ENCODE measurements around the gene CDK6. TPM values are rescaled to one million over a fixed set of nuclear protein-coding genes. Genes with fewer than 3 reads are reported as not detected.
"Not testable (repeated sequence)": the region's sequence is repeated elsewhere in the genome, so short reads cannot be mapped to it uniquely, and the experiment has no call there.

CDK6 gene
- total RNA-seq, 1 experiment from 2014 or later = 25.2 TPM

DNA sequence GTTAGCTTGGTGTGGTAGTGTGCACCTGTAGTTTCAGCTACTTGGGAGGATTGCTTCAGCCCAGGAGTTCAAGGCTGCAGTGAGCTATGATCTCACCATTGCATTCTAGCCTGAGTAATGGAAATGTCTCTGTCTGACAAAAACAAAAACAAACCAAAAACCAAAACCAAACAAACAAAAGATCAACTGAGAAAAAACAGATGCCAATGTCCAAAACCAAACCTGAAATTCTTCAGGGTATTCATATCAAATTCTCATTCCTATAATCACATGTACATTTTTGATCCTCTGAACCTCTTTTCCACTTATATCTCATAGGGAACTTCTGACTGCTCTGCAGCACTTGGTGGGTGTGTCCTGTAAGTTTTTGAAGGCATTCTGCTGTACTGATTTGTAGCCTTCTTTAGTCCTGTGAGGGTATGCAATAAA, 87.0 kb downstream of the CDK6 start:
- in situ Hi-C loops (cut with HindIII; ENCODE audit: low sequenced_read_pairs) = no loop called here

DNA sequence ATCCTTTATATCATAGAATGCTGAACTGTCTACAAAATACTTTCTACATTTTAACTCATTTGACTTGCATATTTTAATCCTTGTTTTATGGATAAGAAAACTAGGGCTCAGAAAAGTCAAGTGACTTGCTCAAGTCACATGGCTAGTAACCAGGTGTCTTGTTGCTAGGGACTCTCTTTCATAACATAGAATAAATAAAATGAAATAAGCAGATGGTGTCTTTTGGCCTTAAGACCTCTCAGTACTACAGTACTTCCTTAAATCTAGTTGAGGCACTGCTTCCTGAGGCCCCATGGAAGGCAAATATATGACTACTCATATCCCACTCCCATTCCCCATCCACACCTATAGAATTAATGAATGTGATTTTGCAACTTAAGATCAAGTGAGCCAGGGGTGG, 87.9 kb downstream of the CDK6 start:
- in situ Hi-C loops (cut with HindIII; ENCODE audit: low sequenced_read_pairs) = no loop called here
- DNase-seq (ENCODE audit: low spot score) = no peak

More for the DNA sequence above, 87.0 kb downstream of the CDK6 start:
- no peak for DNase-seq (ENCODE audit: low spot score)

DNA sequence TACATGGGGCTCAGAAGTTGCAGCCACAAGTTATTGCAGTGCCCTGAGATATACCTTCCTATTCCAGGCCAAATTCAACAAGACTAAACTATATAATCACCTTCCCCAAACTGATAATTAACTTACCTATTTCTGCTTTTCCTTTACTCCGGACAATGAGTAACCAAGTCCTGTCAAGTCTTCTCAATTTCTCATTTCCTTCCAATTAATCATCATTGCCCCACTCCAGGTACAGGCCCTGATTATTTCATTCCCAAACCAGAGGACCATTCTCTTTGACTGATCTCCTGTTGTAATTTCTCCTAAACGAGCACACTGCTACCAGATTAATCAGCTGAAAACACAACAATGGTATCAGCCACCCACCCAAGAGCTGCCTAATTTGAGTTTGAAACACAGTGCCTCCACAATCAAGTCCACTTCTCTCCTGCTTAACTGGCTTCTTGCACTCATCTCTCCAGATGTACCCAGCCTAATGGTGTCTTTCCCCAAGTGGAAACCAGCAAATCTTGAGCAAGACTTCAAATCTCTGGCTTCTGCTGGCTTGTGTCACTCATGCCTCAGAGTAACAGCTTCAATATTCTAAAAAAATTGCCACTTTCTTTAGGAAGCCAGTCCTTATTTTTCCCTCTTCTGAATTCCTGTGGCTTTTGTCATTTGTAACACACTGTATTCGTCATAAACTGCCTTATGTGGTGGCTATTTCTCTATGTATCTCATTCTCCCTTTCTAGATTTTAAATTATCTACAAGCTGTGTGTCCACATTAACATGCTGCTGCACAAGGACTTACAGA, 89.1 kb downstream of the CDK6 start:
- in situ Hi-C loops (cut with HindIII; ENCODE audit: low sequenced_read_pairs) = no loop called here
- DNase-seq (ENCODE audit: low spot score) = no peak

DNA sequence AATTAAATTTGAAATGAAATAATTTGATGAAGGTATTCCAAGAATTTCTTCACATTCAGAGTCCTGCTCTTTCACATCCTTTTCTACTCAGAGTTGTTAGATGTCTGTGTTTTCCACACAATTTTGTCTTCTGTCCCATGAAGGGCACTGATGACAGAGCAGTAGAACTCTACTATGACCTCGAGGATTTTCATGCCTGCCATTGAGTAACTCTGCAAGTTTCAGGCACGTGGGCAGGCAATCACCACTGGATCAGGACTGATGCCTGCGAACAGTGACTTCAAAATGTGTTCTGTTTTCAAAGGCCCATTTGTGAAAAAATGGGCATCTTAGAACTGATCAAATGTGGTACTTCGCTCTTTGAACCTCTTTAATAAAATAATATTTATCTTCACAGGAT, 91.1 kb downstream of the CDK6 start:
- DNase-seq (ENCODE audit: low spot score) = no peak
- in situ Hi-C loops (cut with HindIII; ENCODE audit: low sequenced_read_pairs) = no loop called here

DNA sequence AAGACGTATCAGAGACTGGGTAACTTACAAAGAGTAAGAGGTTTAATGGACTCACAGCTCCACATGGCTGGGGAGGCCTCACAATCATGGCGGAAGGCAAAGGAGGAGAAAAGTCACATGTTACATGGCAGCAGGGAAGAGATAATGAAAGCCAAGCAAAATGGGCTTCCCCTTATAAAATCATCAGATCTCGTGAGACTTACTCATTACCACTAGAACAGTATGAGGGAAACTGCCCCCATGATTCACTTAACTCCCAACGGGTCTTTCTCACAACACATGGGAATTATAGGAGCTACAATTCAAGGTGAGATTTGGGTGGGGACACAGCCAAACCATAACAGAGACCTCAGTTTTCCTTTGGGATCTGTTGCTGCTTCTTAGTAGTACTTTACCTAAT, 92.2 kb downstream of the CDK6 start:
- in situ Hi-C loops (cut with HindIII; ENCODE audit: low sequenced_read_pairs); DNase-seq (ENCODE audit: low spot score): not testable (repeated sequence)

DNA sequence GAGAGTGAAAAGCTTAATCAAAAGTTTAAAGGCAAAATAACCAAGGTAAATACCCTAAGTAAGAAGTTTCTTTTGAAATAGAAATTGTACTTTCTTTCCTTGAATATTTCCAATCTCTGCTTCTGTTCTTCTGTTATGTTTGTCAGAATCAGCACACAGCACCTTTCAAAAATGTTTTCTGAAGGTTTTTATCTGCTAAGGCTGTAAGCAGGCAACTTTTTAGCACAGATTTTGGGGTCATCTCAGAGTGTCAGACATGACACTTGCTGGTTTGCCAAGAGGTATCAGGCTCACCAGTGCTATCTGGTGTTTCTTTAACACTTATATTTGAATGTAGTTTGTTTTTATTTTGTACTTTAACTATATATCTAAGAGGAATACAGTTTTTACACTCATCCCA, 94.2 kb downstream of the CDK6 start:
- no peak for DNase-seq (ENCODE audit: low spot score)
- in situ Hi-C loops (cut with HindIII; ENCODE audit: low sequenced_read_pairs) = no loop called here

DNA sequence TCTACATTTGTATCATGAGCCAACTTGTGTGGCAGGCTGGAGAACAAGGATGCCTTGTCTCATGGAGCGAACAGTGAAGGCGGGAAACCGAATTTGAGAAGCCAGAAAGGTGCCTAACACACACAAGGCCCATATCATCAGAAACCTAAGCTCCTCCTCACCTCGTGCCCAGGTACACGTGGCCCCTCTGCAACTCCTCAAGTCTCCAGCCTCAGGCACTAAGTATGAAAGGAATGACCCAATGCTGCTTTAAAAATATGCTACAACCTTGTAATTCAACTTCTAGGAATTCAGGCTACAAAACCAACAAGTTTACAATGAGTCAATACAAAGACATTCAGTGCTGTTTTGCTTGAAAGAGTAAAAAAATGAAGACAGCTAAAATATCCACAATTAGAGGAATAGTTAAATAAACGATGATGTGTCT, 95.7 kb downstream of the CDK6 start:
- in situ Hi-C loops (cut with HindIII; ENCODE audit: low sequenced_read_pairs) = no loop called here
- DNase-seq (ENCODE audit: low spot score) = no peak

DNA sequence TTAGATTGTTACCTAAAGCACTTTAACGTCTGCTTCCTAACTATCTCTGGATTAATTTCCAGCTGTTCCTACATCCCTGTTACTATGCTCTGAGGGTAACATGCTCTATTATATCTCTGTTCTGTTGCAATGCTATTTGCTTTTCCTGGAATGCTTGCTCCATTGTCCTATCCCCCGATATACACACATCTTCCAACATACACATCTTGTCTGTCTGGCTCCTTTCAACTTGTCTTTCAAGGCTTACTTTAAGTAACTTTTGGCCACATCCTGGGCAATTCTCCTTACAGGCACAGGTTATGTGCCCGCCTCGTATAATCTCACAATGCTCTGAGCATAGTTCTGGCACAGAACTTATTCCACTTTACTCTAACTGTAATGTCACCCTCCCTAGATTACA, 96.2 kb downstream of the CDK6 start:
- in situ Hi-C loops (cut with HindIII; ENCODE audit: low sequenced_read_pairs) = no loop called here
- no peak for DNase-seq (ENCODE audit: low spot score)

DNA sequence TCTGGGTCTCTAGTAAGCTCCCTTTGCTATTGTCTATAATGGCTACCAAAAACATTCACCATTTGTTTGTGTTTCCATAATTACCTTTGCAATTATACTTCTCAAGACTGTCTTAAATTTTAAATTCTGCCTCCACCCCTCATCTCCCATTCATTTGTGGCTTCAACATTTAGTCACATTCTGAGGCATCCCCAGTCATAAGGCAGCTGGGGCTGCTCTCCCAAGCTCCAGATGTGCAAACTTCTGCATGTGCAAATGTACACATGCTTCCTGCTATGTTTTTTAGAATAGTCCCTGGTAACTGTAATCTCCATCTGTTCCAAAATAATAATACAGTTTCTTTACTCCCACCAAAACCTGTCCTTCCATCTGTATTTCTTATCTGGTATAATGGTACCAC, 97.3 kb downstream of the CDK6 start:
- in situ Hi-C loops (cut with HindIII; ENCODE audit: low sequenced_read_pairs) = no loop called here
- DNase-seq (ENCODE audit: low spot score) = no peak

DNA sequence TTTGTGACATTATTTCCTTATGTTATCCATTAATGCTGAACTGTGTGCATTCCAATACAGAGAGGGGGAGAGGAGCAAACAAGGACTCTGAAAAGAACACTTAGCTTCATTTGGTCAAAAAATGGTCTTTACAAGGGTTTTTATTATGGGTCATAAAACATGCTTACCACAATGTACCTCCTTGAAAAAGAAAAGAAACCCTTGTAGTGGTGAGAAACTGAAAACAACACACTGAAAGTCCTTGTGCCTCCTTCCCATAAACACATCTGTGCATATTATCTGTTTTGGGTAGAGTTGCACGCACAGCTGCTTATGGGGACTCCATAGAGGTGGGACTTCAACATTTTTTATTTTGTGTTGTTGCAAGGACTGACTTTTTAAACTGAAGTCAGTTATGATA, 98.7 kb downstream of the CDK6 start:
- in situ Hi-C loops (cut with HindIII; ENCODE audit: low sequenced_read_pairs) = no loop called here
- DNase-seq (ENCODE audit: low spot score) = no peak

DNA sequence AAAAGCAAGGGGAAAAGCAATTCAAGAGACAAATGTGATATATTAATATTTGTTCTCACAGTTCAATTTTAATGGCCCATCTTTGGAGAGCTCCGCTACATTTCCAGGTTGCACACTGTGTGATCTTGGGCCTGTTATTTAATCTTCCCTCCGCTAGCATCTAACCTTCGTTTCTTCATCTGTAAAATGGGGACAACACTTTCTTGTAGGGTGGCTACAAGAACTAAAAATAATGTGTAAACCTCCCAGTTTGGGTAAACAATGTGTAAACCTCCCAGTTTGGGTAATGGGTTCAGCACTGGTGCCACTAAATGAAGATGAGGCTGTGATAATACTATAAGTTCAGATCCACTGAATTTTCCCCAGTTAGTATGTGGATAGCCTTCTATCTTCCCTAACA, 99.5 kb downstream of the CDK6 start:
- in situ Hi-C loops (cut with HindIII; ENCODE audit: low sequenced_read_pairs) = no loop called here
- DNase-seq (ENCODE audit: low spot score) = no peak

DNA sequence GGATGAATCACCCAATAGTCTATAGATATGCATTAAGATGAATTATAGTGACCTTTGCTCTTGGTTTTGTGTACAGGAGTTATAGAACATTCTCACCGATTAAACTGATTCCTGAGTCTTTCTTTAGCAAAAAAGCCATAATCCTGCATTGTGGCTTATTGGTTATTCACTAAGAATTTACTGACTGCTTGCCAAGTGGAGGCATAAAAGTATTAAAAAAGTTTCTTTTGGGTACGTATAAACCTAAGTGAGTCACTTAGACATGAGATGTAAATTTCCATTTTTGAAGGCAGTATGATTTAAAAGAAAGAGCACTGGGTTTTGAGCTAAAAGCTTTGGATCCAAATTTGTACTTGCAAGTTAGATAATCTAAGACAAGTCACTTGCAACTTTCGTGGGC, 100.7 kb downstream of the CDK6 start:
- in situ Hi-C loops (cut with HindIII; ENCODE audit: low sequenced_read_pairs) = no loop called here
- DNase-seq (ENCODE audit: low spot score) = no peak

DNA sequence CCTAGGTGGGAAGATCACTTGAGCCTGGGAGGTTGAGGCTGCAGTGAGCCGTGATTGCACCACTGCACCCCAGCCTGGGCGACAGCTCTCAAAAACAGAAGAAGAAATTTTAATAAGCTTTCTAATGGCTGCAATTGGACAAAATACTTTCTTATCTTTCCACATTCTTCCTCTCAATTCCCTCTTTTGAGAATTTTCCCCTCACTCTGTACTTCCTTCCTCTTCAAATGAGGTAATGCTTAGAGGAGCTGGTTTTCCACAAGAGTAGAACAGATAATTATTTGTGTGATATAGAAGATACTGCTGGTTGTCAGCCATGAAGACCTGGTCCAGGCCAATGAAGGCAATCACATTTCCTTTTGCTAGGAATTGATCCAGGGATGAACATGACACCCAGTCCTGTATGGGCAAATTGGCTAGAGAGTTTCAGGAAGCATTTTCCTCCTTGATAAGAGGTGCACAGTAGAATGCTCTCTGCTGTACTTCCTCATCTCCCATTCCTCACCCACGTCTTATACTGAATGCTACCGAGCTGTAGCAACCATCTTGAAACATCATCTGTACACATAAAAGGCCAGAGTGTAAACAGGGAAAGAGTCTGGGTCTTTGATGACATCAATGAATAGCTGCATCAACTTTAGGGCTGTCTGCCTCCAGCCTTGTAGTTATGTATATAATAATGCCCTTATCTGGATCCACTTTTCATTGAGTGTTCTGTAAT, 103.9 kb downstream of the CDK6 start:
- in situ Hi-C loops (cut with HindIII; ENCODE audit: low sequenced_read_pairs) = no loop called here

DNA sequence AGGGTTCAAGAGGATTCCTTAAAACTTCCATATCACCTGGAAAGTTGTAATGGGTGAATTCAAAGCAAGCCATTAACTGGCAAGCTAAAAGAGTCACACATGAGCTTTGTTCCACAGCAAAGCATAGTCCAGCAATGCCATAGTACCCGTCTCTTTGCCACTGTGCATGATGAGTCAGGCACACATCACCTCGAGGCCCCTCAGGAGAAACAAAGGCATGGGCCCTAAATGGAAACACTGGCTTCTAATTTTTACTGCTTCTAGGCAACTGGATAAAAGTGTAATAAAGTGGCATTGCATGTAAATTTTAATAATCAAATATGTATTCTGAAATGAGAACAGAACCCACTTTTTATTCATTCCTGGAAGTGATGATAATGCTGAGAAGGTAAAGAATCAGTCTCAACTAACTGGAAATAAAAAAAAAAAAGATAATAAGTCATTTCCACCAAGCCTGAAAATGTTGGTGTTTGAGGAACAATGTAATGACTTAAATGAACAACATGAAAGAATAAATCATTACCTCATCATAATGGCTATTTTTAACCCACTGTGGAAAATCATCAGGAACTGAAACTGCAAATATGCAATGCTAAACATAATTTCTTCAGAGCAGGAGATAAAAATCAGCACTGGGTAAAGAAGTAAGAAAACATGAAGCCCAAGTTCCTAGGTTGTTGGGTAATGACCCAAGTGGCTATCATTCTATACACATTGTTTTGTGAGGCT, 104.9 kb downstream of the CDK6 start:
- in situ Hi-C loops (cut with HindIII; ENCODE audit: low sequenced_read_pairs) = no loop called here

More for the DNA sequence above, 103.9 kb downstream of the CDK6 start:
- DNase-seq (ENCODE audit: low spot score) = no peak

DNA sequence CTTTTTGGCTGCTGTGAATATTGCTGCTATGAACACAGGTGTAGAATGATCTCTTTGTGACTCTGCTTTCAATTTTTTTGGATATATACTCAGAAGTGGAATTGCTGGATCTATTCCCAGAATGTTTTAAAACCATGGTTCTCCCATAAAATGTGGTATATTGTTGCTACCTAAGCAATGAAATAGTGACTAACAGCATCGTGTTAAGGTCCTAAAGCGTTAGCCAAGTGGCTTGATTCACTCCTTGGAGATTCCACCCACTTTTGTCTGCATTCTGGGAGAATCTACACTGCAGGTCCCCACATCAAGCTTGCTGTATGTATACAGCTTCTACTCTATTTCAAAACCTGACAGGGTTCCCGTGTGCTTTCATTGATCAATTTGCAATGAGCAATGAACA, 105.6 kb downstream of the CDK6 start:
- in situ Hi-C loops (cut with HindIII; ENCODE audit: low sequenced_read_pairs) = no loop called here

More for the DNA sequence above, 104.9 kb downstream of the CDK6 start:
- no peak for DNase-seq (ENCODE audit: low spot score)

DNA sequence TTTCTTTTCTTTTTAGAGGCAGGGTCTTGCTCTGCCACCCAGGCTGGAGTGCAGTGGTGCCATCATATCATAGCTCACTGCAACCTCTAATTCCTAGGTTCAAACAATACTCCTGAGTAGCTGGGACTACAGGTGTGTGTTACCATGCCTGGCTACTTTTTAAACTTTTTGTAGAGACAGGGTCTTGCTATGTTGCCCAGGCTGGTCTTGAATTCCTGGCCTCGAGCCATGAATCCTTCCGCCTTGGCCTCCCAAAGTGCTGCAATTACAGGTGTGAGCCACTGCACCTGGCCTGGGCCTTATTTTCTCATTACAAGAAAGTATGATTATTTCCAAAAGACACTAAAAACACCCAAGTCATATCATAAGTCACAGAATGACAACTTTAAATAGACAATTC, 106.6 kb downstream of the CDK6 start:
- DNase-seq (ENCODE audit: low spot score) = no peak
- in situ Hi-C loops (cut with HindIII; ENCODE audit: low sequenced_read_pairs) = no loop called here

More for the DNA sequence above, 105.6 kb downstream of the CDK6 start:
- DNase-seq (ENCODE audit: low spot score) = no peak

DNA sequence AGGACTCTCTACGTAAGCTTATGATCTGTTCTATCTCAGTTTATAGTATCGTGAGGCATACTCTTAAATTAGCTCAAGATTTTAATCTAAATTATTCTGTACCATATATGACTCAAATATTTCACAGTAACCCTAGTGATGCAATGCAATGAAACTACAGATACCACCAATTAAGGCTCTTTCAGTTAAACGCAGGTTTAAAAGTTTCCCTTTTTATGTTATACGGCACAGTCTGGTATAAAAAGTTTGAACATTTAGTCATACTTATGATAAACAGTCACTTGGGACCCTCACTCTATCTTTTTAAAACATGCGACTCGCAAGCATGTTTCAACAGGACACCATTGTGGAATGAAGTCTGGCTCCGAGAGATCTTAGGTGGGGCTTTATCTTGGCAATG, 107.2 kb downstream of the CDK6 start:
- in situ Hi-C loops (cut with HindIII; ENCODE audit: low sequenced_read_pairs) = no loop called here
- DNase-seq (ENCODE audit: low spot score) = no peak

DNA sequence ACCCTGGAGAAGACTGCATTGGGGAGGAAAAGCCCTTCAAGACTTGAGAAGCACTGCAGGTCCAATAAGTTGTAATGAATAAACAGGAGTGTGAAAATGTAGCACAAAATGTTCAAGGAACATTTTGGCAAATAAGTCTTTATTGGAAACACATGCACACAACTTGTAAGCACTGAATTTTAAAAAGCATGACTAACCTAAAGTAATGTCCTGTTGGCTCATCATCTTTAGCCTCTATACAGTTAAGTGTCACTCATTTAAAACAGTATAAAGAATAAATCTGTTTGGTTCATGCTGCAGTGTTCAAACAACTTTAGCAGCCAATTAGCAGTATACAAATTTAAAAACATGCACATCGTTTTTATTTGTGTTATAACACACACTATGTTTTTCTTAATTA, 108.6 kb downstream of the CDK6 start:
- in situ Hi-C loops (cut with HindIII; ENCODE audit: low sequenced_read_pairs) = no loop called here

DNA sequence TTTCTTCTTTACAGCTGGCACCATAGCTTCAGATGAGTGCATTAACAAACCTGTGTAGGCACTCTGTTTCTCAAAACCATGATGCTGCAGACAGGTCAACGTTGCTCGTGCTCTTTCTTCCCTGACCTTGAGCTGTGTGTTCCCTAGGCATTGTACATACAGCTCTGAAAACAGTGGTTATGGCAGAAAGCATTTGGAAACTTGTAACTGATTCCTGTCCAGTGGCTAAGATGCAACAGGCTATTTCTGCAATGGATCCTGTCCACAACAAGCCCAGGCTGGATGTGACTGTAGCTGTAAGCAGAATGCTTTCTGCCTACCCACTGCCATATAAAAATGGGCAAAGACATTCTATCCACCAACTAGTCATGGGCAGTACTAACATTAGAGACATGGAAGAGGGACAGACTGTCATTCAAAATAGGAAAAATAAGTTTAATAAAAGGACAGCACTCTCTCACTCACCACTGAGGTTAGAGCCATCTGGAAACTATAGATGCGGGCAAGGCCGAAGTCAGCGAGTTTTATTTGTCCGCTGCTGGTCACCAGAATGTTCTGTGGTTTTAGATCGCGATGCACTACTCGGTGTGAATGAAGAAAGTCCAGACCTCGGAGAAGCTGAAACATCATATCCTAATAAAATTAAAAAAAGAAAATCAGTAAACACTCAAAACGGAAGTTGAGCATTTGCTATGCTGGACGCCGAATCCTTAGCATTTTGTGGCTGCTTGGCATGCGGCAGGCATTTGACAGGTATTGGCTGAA, 111.0 kb downstream of the CDK6 start:
- no peak for DNase-seq (ENCODE audit: low spot score)
- in situ Hi-C loops (cut with HindIII; ENCODE audit: low sequenced_read_pairs) = no loop called here

More for the DNA sequence above, 108.6 kb downstream of the CDK6 start:
- DNase-seq (ENCODE audit: low spot score) = no peak

Measured in G401 (cell line).